HEK293T (cell line): ENCODE data around the gene EEF1B2.

Source experiments
- BHLHE40 ChIP-seq: fragments of 450-650 bp; IDR thresholded peaks from 2 replicates; pipeline ENCODE4 v1.6.1; 2016; ENCODE audit warnings: mild to moderate bottlenecking, moderate library complexity, borderline replicate concordance
- CTBP1 ChIP-seq: fragments of 450-650 bp; IDR thresholded peaks from 2 replicates; pipeline ENCODE4 v1.6.1; 2016; ENCODE audit warnings: borderline replicate concordance
- ELF4 ChIP-seq: fragments of 450-650 bp; IDR thresholded peaks from 2 replicates; pipeline ENCODE4 v1.6.1; 2017; ENCODE audit warnings: antibody characterized with exemption
- FOXA1 ChIP-seq: fragments of 450-650 bp; IDR thresholded peaks from 2 replicates; pipeline ENCODE4 v1.6.1; 2016; ENCODE audit warnings: mild to moderate bottlenecking
- FOXK2 ChIP-seq: fragments of 450-650 bp; IDR thresholded peaks from 2 replicates; pipeline ENCODE4 v1.6.1; 2016; ENCODE audit warnings: mild to moderate bottlenecking
- FOXM1 ChIP-seq: fragments of 450-650 bp; IDR thresholded peaks from 2 replicates; pipeline ENCODE4 v1.6.1; 2017; ENCODE audit warnings: mild to moderate bottlenecking, borderline replicate concordance
- HDGF ChIP-seq: fragments of 450-650 bp; IDR thresholded peaks from 2 replicates; pipeline ENCODE4 v1.6.1; 2017; ENCODE audit warnings: antibody characterized with exemption, borderline replicate concordance
- LEF1 ChIP-seq: fragments of 450-650 bp; IDR thresholded peaks from 2 replicates; pipeline ENCODE4 v1.6.1; 2017; ENCODE audit warnings: mild to moderate bottlenecking, borderline replicate concordance
- NFRKB ChIP-seq: fragments of 450-650 bp; IDR thresholded peaks from 2 replicates; pipeline ENCODE4 v1.6.1; 2016; ENCODE audit warnings: mild to moderate bottlenecking, moderate library complexity
- SP1 ChIP-seq: fragments of 450-650 bp; IDR thresholded peaks from 2 replicates; pipeline ENCODE4 v1.6.1; 2017
- SUZ12 ChIP-seq: fragments of 450-650 bp; IDR thresholded peaks from 2 replicates; pipeline ENCODE4 v1.6.1; 2016; ENCODE audit warnings: mild to moderate bottlenecking
- TARDBP ChIP-seq: fragments of 450-650 bp; IDR thresholded peaks from 2 replicates; pipeline ENCODE4 v1.6.1; 2016
- ZNF384 ChIP-seq: fragments of 450-650 bp; IDR thresholded peaks from 2 replicates; pipeline ENCODE4 v1.6.1; 2016
- TF ChIP-seq, protein P1 (sequence below): fragments of 450-650 bp; IDR thresholded peaks from 2 replicates; pipeline ENCODE4 v1.6.1; 2016

DNA sequence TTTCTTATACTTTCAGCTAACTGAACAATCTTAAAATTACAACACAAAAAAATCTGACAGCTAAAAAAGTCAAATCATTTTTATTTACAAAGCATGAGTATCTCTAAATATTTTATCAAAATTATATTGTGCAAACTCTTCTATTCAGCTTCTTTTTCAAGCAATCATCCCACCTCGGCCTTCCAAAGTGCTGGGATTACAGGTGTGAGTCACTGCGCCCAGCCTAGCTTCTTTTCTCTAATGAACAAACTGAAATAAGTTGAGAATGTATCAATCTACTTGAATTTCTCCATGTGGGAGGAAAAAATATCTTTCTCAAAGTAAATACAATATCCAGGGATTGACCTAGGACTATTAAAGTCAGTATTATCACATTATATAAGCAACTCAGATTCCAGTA lies 15.3 kb upstream of the EEF1B2 start:
- no peak for TF ChIP-seq TARDBP
- TF ChIP-seq SP1, result no peak
- no peak for TF ChIP-seq NFRKB
- no peak for TF ChIP-seq ZNF384
- no peak for TF ChIP-seq CTBP1
- no peak for TF ChIP-seq HDGF
- TF ChIP-seq LEF1, result no peak
- no peak for TF ChIP-seq FOXM1
- no peak for TF ChIP-seq FOXK2
- TF ChIP-seq SUZ12, result no peak
- TF ChIP-seq, protein P1, sequence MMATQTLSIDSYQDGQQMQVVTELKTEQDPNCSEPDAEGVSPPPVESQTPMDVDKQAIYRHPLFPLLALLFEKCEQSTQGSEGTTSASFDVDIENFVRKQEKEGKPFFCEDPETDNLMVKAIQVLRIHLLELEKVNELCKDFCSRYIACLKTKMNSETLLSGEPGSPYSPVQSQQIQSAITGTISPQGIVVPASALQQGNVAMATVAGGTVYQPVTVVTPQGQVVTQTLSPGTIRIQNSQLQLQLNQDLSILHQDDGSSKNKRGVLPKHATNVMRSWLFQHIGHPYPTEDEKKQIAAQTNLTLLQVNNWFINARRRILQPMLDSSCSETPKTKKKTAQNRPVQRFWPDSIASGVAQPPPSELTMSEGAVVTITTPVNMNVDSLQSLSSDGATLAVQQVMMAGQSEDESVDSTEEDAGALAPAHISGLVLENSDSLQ, result no peak
- TF ChIP-seq ELF4, result no peak
- no peak for TF ChIP-seq BHLHE40
- no peak for TF ChIP-seq FOXA1
